ENCODE results near the gene ZNF717.
"Not testable (repeated sequence)": the region's sequence is repeated elsewhere in the genome, so short reads cannot be mapped to it uniquely, and the experiment has no call there.

ZNF717 gene

DNA sequence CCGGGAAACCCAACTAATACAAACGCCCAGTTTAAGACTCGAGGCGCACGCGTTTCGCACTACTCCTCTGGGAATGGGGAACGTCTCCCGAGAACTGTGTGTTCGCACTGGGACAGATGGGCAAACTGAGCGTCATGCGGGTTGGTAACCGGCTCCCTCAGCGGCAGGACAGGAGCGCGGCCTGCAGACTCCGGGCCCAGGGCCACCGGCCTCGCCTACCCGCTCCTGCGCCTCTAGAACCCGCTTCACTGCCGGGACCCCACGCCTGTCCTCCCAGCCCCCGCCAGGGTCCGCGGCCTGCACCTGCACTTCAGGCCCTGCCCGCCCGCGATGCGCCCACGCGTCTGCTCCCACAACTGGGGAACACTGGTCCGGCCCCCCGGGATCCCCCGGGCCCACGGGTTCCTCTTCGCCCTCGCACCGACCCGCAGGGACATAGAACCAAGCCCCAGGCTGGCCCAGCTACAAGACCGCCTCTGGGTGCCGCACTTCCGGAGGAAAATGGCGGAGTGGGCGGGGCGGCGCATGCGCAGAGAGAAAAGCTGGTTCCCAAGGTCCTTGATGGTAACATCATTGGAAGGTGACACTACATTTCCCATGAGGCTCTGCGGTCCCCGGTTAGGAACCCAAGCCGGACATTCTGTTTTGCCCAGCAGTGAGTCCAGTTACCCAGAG, at the start of gene ZNF717:
ZNF717 (minus strand) TSS at position 469 of the 675 bp plus-strand sequence. CDS start 2,187 bp downstream, outside the sequence.
- H3K9me3 ChIP-seq (ENCODE audit: control insufficient read depth, insufficient read depth, low read length): peaks cover 11% of the 10 kb centered on the region; the same call in 1 of the 2 replicates
- H3K9ac ChIP-seq (ENCODE audit: low read depth, low read length): peak within 1 kb of the TSS; percentile 60
- H3K27ac ChIP-seq (ENCODE audit: low read depth, low read length); H3K4me1 ChIP-seq (ENCODE audit: control insufficient read depth, insufficient read depth, low read length); H3K27me3 ChIP-seq (ENCODE audit: control insufficient read depth, insufficient read depth, low read length): not testable (repeated sequence)
- H3K36me3 ChIP-seq (ENCODE audit: control insufficient read depth, insufficient read depth, low read length): peaks cover 29% of the 10 kb centered on the region; the same call in 1 of the 2 replicates
- peak within 1 kb of the TSS; percentile 73 for H3K4me3 ChIP-seq (ENCODE audit: low read depth, low read length)

DNA sequence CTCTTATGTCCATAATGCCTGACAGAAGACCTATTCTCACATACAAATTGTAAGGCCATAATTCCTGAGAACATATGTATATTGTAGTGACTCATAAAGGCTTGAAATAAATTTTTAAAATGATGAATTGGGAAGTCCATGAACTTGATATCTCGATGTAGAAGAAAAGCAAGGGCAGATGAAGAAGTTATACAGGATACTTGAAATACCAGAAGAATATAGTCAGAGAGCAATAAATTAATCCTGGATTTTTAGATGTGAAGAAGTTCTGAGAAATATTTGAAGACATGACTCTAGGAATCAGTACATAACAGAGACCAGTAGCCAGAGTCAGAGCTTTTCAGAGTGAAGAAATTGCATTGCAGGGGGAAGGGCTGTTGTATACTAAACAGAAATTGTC, 45.7 kb upstream of the ZNF717 start:
- not testable (repeated sequence) for H3K4me3 ChIP-seq (ENCODE audit: low read depth, low read length); H3K9ac ChIP-seq (ENCODE audit: low read depth, low read length); H3K9me3 ChIP-seq (ENCODE audit: control insufficient read depth, insufficient read depth, low read length); H3K36me3 ChIP-seq (ENCODE audit: control insufficient read depth, insufficient read depth, low read length); H3K27ac ChIP-seq (ENCODE audit: low read depth, low read length); H3K4me1 ChIP-seq (ENCODE audit: control insufficient read depth, insufficient read depth, low read length); H3K27me3 ChIP-seq (ENCODE audit: control insufficient read depth, insufficient read depth, low read length)

DNA sequence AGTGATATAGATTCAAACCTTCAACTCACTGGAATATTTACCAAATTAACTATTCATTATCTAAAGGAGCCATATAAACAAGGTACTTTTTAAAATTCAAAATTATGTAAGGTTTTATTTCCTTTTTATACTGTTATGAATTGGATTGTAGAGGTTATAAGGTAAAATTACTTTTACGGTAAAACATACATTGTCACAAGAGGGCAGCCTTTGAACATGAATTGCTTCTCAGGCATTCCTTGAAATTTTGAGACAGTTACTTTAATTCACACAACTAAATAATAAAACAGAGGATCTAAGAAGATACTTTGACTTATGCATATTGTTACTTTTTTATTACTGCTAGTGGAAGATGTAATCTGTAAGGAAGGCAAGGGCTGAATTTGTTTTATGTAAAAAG, 32.7 kb upstream of the ZNF717 start:
- not testable (repeated sequence) for H3K27me3 ChIP-seq (ENCODE audit: control insufficient read depth, insufficient read depth, low read length); H3K36me3 ChIP-seq (ENCODE audit: control insufficient read depth, insufficient read depth, low read length); H3K27ac ChIP-seq (ENCODE audit: low read depth, low read length); H3K4me3 ChIP-seq (ENCODE audit: low read depth, low read length); H3K9me3 ChIP-seq (ENCODE audit: control insufficient read depth, insufficient read depth, low read length); H3K9ac ChIP-seq (ENCODE audit: low read depth, low read length)
- peaks cover 50% of the 10 kb centered on the region for H3K4me1 ChIP-seq (ENCODE audit: control insufficient read depth, insufficient read depth, low read length)

DNA sequence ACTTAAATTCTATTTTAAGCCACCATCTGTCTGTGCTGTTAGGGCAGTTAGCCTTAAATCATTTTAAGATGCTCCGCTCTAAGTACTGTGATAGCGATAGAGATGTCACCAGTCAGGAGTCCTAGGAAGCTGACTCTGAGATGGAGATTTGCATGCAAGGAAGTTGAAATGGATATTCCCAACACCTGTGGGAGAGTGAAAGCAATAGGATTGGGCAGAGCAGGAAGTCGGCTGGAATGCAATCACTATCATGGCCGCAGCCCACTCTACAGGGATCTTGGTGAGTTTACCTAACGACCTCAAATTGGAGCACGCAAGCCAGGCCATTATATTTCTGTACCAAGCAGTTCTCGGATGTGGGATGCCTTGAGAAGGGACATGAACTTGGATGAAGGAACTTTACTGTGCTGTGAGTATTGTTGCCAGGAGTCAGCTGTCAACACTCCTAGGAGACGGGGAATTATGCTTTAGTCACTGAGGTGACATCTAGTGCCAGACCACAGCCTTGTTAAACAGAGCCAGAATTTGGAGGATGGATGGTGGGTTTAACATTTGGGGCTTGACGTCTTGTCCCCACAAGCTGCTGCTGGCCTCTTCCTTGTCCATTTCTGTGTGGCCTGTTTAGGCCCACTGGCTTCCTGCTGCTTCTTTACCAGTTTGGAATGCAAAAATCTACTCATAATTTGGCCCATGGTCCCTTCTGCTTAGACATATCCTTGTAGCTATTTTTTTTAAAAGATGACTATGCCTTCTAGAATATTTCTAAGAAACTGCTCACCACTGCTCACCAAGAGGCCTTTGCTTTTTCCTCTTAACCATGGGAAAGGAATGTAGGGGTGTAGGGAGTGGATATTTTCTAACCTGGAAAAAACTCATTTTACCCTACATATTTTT, 31.2 kb upstream of the ZNF717 start:
- not testable (repeated sequence) for H3K27me3 ChIP-seq (ENCODE audit: control insufficient read depth, insufficient read depth, low read length); H3K36me3 ChIP-seq (ENCODE audit: control insufficient read depth, insufficient read depth, low read length); H3K9me3 ChIP-seq (ENCODE audit: control insufficient read depth, insufficient read depth, low read length); H3K9ac ChIP-seq (ENCODE audit: low read depth, low read length); H3K4me3 ChIP-seq (ENCODE audit: low read depth, low read length); H3K27ac ChIP-seq (ENCODE audit: low read depth, low read length)
- peaks cover 44% of the 10 kb centered on the region for H3K4me1 ChIP-seq (ENCODE audit: control insufficient read depth, insufficient read depth, low read length)

DNA sequence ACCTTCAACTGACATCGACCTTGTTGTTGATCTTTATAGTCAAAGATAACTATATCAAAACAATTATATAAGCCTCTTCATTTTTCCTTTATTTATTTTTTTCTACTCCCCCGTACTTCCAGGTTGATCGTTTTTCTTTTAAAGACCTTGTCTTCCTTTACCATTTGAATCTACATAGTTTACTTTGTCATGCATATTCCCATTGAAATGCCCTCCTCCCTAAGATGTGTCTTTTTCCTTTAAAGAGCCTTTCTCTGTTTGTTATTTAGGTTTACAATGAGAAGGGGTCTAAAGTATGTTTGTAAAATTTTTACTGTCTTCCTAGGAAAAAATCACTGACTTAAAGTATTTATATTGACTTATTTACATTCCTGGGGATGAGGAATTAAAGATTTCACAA, 29.4 kb upstream of the ZNF717 start:
- no peak overlapping the region for H3K9ac ChIP-seq (ENCODE audit: low read depth, low read length)
- H3K4me3 ChIP-seq (ENCODE audit: low read depth, low read length): peak overlapping the region; percentile 17; the same call in 1 of the 2 replicates
- H3K36me3 ChIP-seq (ENCODE audit: control insufficient read depth, insufficient read depth, low read length): no peaks in the 10 kb centered on the region
- H3K27me3 ChIP-seq (ENCODE audit: control insufficient read depth, insufficient read depth, low read length): no peaks in the 10 kb centered on the region
- H3K27ac ChIP-seq (ENCODE audit: low read depth, low read length): peak overlapping the region; percentile 78
- peaks cover 44% of the 10 kb centered on the region for H3K4me1 ChIP-seq (ENCODE audit: control insufficient read depth, insufficient read depth, low read length)
- H3K9me3 ChIP-seq (ENCODE audit: control insufficient read depth, insufficient read depth, low read length): no peaks in the 10 kb centered on the region; the same call in none of the 2 replicates

DNA sequence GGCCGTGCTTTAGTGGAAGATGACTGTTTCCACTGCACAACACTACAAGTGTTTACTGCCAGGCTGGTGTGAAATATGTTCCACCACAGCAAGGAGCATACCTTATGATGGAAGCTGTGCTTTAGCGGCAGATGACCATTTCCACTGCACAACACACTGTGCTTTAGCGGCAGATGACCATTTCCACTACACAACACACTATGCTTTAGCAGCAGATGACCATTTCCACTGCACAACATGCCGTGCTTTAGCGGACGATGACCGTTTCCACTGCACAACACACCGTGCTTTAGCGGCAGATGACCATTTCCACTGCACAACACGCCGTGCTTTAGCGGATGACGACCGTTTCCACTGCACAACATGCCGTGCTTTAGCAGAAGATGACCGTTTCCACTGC, 2.8 kb downstream of the ZNF717 start:
- no peak overlapping the region for H3K4me3 ChIP-seq (ENCODE audit: low read depth, low read length)

DNA sequence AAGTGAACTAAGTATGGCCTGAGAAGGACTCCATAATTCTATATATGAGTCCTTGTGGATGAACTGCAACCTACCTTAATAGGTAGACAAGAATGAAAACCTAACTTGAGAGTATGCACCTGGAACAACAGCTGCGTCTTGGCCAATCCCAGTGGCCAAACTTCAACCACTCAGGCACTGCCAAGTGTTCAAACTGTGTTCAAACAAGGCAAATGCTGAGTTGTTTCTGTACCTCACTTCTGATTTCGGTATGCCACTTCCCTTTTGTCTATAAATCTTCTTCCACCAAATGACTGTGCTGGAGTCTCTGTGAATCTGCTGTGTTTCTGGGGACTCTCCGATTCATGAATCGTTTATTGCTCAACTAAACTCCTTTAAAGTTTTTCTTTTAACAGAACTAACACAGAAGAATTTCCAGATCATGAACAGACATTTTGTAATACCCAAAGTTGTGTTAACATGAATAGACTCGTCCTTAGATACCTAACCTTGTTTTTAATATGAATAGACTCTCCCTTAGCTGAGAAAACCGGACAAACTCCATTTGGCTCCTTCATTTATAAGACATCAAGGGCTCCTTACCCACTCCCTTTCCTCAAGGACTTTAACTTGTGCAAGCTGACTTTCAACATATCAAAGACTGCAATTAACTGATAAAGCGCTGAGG, 4.1 kb downstream of the ZNF717 start:
- Histone ChIP-seq H3K27me3 (ENCODE audit: control insufficient read depth, insufficient read depth, low read length) (no peaks in the 10 kb centered on the region), H3K4me1 (ENCODE audit: control insufficient read depth, insufficient read depth, low read length) (no peaks in the 10 kb centered on the region), H3K4me3 (ENCODE audit: low read depth, low read length) (no peak overlapping the region), H3K9me3 (ENCODE audit: control insufficient read depth, insufficient read depth, low read length) (peaks cover 45% of the 10 kb centered on the region), H3K27ac (ENCODE audit: low read depth, low read length) (no peak overlapping the region), H3K36me3 (ENCODE audit: control insufficient read depth, insufficient read depth, low read length) (peaks cover 60% of the 10 kb centered on the region), H3K9ac (ENCODE audit: low read depth, low read length) (no peak overlapping the region)

More for the DNA sequence above, 2.8 kb downstream of the ZNF717 start:
- peaks cover 34% of the 10 kb centered on the region for H3K9me3 ChIP-seq (ENCODE audit: control insufficient read depth, insufficient read depth, low read length)
- H3K4me1 ChIP-seq (ENCODE audit: control insufficient read depth, insufficient read depth, low read length): no peaks in the 10 kb centered on the region
- no peaks in the 10 kb centered on the region for H3K27me3 ChIP-seq (ENCODE audit: control insufficient read depth, insufficient read depth, low read length)
- H3K36me3 ChIP-seq (ENCODE audit: control insufficient read depth, insufficient read depth, low read length): peaks cover 50% of the 10 kb centered on the region
- no peak overlapping the region for H3K27ac ChIP-seq (ENCODE audit: low read depth, low read length)
- H3K9ac ChIP-seq (ENCODE audit: low read depth, low read length): no peak overlapping the region

DNA sequence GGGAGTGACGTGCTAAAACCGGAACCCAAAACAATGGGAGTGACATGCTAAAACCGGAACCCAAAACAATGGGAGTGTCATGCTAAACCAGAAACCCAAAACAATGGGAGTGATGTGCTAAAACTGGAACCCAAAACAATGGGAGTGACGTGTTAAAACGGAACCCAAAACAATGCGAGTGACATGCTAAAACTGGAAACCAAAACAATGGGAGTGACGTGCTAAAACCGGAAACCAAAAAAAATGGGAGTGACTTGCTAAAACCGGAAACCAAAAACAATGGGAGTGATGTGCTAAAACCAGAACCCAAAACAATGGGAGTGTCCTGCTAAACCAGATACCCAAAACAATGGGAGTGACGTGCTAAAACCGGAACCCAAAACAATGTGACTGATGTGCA, 7.6 kb downstream of the ZNF717 start:
- H3K36me3 ChIP-seq (ENCODE audit: control insufficient read depth, insufficient read depth, low read length): peaks cover 55% of the 10 kb centered on the region
- not testable (repeated sequence) for H3K27me3 ChIP-seq (ENCODE audit: control insufficient read depth, insufficient read depth, low read length); H3K4me1 ChIP-seq (ENCODE audit: control insufficient read depth, insufficient read depth, low read length); H3K27ac ChIP-seq (ENCODE audit: low read depth, low read length); H3K9ac ChIP-seq (ENCODE audit: low read depth, low read length); H3K4me3 ChIP-seq (ENCODE audit: low read depth, low read length)
- H3K9me3 ChIP-seq (ENCODE audit: control insufficient read depth, insufficient read depth, low read length): peaks cover 48% of the 10 kb centered on the region

DNA sequence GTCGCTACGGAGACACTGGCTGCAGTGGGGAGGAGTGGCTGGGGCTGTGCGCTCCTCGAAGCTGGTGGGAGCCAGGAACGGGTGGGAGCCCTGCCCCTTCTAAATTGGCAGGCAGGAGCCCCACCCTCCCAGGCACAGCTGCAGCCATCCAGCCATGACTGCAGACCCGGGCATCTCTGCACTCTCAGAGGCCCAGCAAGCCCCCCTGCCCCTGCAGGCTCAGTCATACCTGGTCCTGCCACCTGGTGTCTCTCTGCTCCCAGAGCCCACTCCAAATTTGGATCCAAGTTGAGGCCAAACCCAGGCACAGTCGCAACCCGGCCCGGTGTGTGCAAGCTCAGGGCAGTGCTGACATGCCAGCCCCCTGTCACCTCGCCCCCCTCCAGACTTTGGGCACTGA, 13.7 kb downstream of the ZNF717 start:
- H3K9me3 ChIP-seq (ENCODE audit: control insufficient read depth, insufficient read depth, low read length): peaks cover 12% of the 10 kb centered on the region
- H3K4me1 ChIP-seq (ENCODE audit: control insufficient read depth, insufficient read depth, low read length); H3K27ac ChIP-seq (ENCODE audit: low read depth, low read length): not testable (repeated sequence)

DNA sequence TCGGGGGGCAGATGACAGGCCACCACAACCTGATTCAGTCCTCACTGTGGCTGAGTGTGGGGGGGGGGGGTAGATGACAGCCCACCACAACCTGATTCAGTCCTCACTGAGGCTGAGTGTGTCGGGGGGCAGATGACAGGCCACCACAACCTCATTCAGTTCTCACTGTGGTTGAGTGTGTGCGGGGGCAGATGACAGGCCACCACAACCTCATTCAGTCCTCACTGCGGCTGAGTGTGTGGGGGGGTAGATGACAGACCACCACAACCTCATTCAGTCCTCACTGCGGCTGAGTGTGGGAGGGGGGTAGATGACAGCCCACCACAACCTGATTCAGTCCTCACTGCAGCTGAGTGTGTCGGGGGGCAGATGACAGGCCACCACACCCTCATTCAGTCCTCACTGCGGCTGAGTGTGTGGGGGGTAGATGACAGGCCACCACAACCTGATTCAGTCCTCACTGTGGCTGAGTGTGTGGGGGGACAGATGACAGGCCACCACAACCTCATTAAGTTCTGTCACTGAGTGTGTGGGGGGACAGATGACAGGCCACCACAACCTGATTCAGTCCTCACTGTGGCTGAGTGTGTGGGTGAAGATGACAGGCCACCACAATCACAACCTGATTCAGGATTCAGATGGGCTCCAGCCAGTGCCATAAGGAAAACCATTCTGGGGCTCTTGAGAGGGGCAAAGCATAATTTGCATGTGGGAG, 16.9 kb downstream of the ZNF717 start:
- H3K4me3 ChIP-seq (ENCODE audit: low read depth, low read length): no peak overlapping the region
- no peak overlapping the region for H3K27ac ChIP-seq (ENCODE audit: low read depth, low read length)
- H3K9ac ChIP-seq (ENCODE audit: low read depth, low read length): no peak overlapping the region
- H3K36me3 ChIP-seq (ENCODE audit: control insufficient read depth, insufficient read depth, low read length): peaks cover 8% of the 10 kb centered on the region; the same call in 1 of the 2 replicates
- H3K9me3 ChIP-seq (ENCODE audit: control insufficient read depth, insufficient read depth, low read length): peaks cover 9% of the 10 kb centered on the region; the same call in 1 of the 2 replicates
- H3K27me3 ChIP-seq (ENCODE audit: control insufficient read depth, insufficient read depth, low read length): no peaks in the 10 kb centered on the region
- no peaks in the 10 kb centered on the region for H3K4me1 ChIP-seq (ENCODE audit: control insufficient read depth, insufficient read depth, low read length)

More for the DNA sequence above, 13.7 kb downstream of the ZNF717 start:
- H3K27me3 ChIP-seq (ENCODE audit: control insufficient read depth, insufficient read depth, low read length); H3K4me3 ChIP-seq (ENCODE audit: low read depth, low read length); H3K9ac ChIP-seq (ENCODE audit: low read depth, low read length): not testable (repeated sequence)
- H3K36me3 ChIP-seq (ENCODE audit: control insufficient read depth, insufficient read depth, low read length): peaks cover 11% of the 10 kb centered on the region; the same call in 1 of the 2 replicates
